Measurements from ENCODE around the gene C1orf87.

The C1orf87 gene

DNA sequence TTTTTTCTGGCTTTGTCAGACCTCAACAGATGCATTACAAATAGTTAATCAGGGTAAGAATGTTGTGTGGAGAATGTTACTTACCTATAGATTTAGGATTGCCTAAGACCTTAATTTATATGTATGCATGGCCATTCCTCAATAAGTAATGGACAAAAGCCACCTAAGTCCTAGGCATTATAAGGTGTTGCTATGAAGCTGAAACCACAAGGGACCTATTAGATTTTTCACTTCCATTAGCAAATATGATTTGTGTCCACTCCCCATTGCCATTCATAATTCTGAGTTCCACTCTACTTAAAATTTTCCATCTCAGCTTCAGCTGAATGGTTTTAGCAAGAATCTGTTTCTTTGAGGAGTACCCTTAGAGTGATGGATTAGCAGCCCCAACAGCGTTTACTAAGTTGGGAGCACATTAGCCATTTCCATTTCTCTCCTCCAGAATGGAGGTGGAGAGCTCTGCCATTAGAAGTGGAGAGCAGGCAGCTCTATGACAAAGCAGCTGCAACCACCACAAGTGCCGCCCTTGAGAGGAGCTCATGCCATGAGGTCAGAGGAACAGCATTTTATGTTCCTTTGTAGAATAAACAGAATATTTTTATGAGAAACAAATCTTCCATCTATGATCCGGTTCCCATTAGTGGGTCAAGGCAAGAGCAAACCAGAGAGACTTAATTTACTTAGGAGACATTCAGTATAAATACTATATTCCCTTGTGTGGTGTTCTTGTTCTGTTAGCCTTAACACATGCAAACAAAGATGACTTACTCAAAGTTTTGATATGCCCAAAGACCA is 28.9 kb upstream of the C1orf87 start:
- Histone ChIP-seq H4K20me1 (ENCODE audit: insufficient read depth, low read length) (no peaks in the 10 kb centered on the region), H2AFZ (ENCODE audit: low read length) (no peak overlapping the region), H3K27ac (ENCODE audit: low read length) (no peak overlapping the region), H3K4me1 (ENCODE audit: low read length) (no peaks in the 10 kb centered on the region), H3K4me3 (ENCODE audit: low read length) (no peak overlapping the region), H3K36me3 (replicated peaks; ENCODE audit: insufficient read depth, low read length) (no peaks in the 10 kb centered on the region), H3K27me3 (replicated peaks; ENCODE audit: insufficient read depth, low read length) (no peaks in the 10 kb centered on the region), H3K9me3 (replicated peaks; ENCODE audit: insufficient read depth, low read length) (no peaks in the 10 kb centered on the region), H3F3A (ENCODE audit: insufficient read depth, low read length) (no peaks in the 10 kb centered on the region), H3K4me2 (ENCODE audit: low read depth, low read length) (no peak overlapping the region), H3K9ac (ENCODE audit: low read length) (no peak overlapping the region), H3K9me2 (replicated peaks; ENCODE audit: insufficient read depth, low read length) (no peaks in the 10 kb centered on the region), H3K79me2 (ENCODE audit: low read length) (no peaks in the 10 kb centered on the region)
- TF ChIP-seq CTCF (IDR thresholded peaks at IDR 0.05; ENCODE audit: low read length): no peak
- TF ChIP-seq EZH2 (optimal IDR thresholded peaks at IDR 0.05; ENCODE audit: low read depth, low read length): no peak
- no peak for TF ChIP-seq EZH2phosphoT487 (IDR thresholded peaks at IDR 0.05; ENCODE audit: low read length)
- DNase-seq: no peak

- Histone ChIP-seq H3K27ac (ENCODE audit: low read length) (no peak overlapping the region), H3K9me2 (replicated peaks; ENCODE audit: insufficient read depth, low read length) (no peaks in the 10 kb centered on the region), H3K79me2 (ENCODE audit: low read length) (no peaks in the 10 kb centered on the region), H3K9ac (ENCODE audit: low read length) (no peak overlapping the region), H3F3A (ENCODE audit: insufficient read depth, low read length) (no peaks in the 10 kb centered on the region), H3K27me3 (replicated peaks; ENCODE audit: insufficient read depth, low read length) (no peaks in the 10 kb centered on the region), H4K20me1 (ENCODE audit: insufficient read depth, low read length) (no peaks in the 10 kb centered on the region), H3K36me3 (replicated peaks; ENCODE audit: insufficient read depth, low read length) (no peaks in the 10 kb centered on the region), H3K4me2 (ENCODE audit: low read depth, low read length) (no peak overlapping the region), H3K9me3 (replicated peaks; ENCODE audit: insufficient read depth, low read length) (no peaks in the 10 kb centered on the region), H3K4me1 (ENCODE audit: low read length) (no peaks in the 10 kb centered on the region), H3K4me3 (ENCODE audit: low read length) (no peak overlapping the region), H2AFZ (ENCODE audit: low read length) (no peak overlapping the region)
- DNase-seq: no peak
- TF ChIP-seq EZH2 (optimal IDR thresholded peaks at IDR 0.05; ENCODE audit: low read depth, low read length): no peak
- TF ChIP-seq EZH2phosphoT487 (IDR thresholded peaks at IDR 0.05; ENCODE audit: low read length): no peak
- TF ChIP-seq CTCF (IDR thresholded peaks at IDR 0.05; ENCODE audit: low read length): no peak
These were observed 27.9 kb upstream of the C1orf87 start for GRCh38 chr1:60101516-60101915.

DNA sequence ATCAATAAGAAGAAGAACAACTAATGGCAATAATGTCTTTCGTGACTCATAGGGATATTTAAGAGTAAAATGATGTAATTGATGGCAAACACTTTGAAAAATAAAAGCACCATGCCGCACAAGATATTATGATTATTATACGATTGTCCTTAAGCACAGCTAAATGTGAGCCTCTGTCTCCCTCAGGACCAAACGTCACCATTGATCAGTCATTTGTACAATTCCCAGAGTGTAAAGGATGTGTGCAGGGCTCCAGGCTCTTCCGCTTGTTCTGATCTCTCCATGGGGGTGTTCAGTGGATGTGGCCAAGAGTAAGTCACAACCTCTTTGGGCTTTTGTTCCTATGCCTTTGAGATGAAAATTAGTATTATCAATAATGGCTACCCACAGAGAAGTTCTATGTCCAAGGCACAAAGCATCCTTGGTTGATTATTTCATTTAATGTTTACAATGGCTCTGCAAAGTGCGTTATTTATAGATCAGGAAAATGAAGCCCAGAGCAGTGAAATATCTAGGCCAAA is 17.7 kb upstream of the C1orf87 start:
- Histone ChIP-seq H3K4me3 (ENCODE audit: low read length) (no peak overlapping the region), H2AFZ (ENCODE audit: low read length) (no peak overlapping the region), H3K27ac (ENCODE audit: low read length) (no peak overlapping the region), H4K20me1 (ENCODE audit: insufficient read depth, low read length) (no peaks in the 10 kb centered on the region), H3K36me3 (replicated peaks; ENCODE audit: insufficient read depth, low read length) (no peaks in the 10 kb centered on the region), H3K9me2 (replicated peaks; ENCODE audit: insufficient read depth, low read length) (no peaks in the 10 kb centered on the region), H3K79me2 (ENCODE audit: low read length) (no peaks in the 10 kb centered on the region), H3F3A (ENCODE audit: insufficient read depth, low read length) (no peaks in the 10 kb centered on the region), H3K9ac (ENCODE audit: low read length) (no peak overlapping the region), H3K4me2 (ENCODE audit: low read depth, low read length) (no peak overlapping the region), H3K4me1 (ENCODE audit: low read length) (no peaks in the 10 kb centered on the region), H3K27me3 (replicated peaks; ENCODE audit: insufficient read depth, low read length) (no peaks in the 10 kb centered on the region), H3K9me3 (replicated peaks; ENCODE audit: insufficient read depth, low read length) (no peaks in the 10 kb centered on the region)
- no peak for TF ChIP-seq EZH2phosphoT487 (IDR thresholded peaks at IDR 0.05; ENCODE audit: low read length)
- TF ChIP-seq EZH2 (optimal IDR thresholded peaks at IDR 0.05; ENCODE audit: low read depth, low read length): no peak
- no peak for TF ChIP-seq CTCF (IDR thresholded peaks at IDR 0.05; ENCODE audit: low read length)
- no peak for DNase-seq
